ENCODE data around the gene KCNT1. TPM values are rescaled to one million over a fixed set of nuclear protein-coding genes. Genes with fewer than 3 reads are reported as not detected.

KCNT1 gene
- total and polyA plus RNA-seq, 4 experiments from 2014 or later, result 0.06 to 0.20 TPM; not detected in 2

GRCh38 chr9:135745189-135745588, 43.2 kb downstream of the KCNT1 start:
- intact Hi-C loops (cut with micrococcal nuclease), result no loop called here
- Histone ChIP-seq H3K4me3 (ENCODE audit: low read length in 2 of 2) (no peak overlapping the region), H3K36me3 (ENCODE audit: insufficient read depth, low read length) (no peaks in the 10 kb centered on the region), H3K27ac (ENCODE audit: low read depth, low read length) (no peak overlapping the region), H3K27me3 (ENCODE audit: insufficient read depth, low read length) (no peaks in the 10 kb centered on the region), H3K4me1 (ENCODE audit: insufficient read depth, low read length) (no peaks in the 10 kb centered on the region), H3K9me3 (ENCODE audit: control insufficient read depth in 1 of 2, low read length in 2 of 2) (no peaks in the 10 kb centered on the region)
- peaks cover 0 to 1% (median 0%) of the 10 kb centered on the region in 4 donors for H3K4me1 Mint-ChIP-seq
- H3K27me3 Mint-ChIP-seq, result peaks cover 0 to 2% of the 10 kb centered on the region in 2 donors
- H3K4me3 Mint-ChIP-seq, result no peak overlapping the region
- no peak for DNase-seq
- no peaks in the 10 kb centered on the region for H3K36me3 Mint-ChIP-seq
- CTCF ChIA-PET (ENCODE audit: partially characterized antibody), result no interaction called here
- no peak overlapping the region for H3K27ac Mint-ChIP-seq
- no peaks in the 10 kb centered on the region for H3K9me3 Mint-ChIP-seq
- POLR2A ChIA-PET (ENCODE audit: partially characterized antibody), result no interaction called here

- ChIA-PET CTCF (ENCODE audit: partially characterized antibody) (no interaction called here), POLR2A (ENCODE audit: partially characterized antibody) (no interaction called here)
- H3K4me1 Mint-ChIP-seq, result peaks cover 0 to 1% (median 0%) of the 10 kb centered on the region in 4 donors
- Histone ChIP-seq H3K27me3 (ENCODE audit: insufficient read depth, low read length) (no peaks in the 10 kb centered on the region), H3K4me3 (ENCODE audit: low read length in 2 of 2) (no peak overlapping the region), H3K36me3 (ENCODE audit: insufficient read depth, low read length) (no peaks in the 10 kb centered on the region), H3K9me3 (ENCODE audit: control insufficient read depth in 1 of 2, low read length in 2 of 2) (no peaks in the 10 kb centered on the region), H3K27ac (ENCODE audit: low read depth, low read length) (no peak overlapping the region), H3K4me1 (ENCODE audit: insufficient read depth, low read length) (no peaks in the 10 kb centered on the region)
- no peaks in the 10 kb centered on the region for H3K9me3 Mint-ChIP-seq
- H3K27me3 Mint-ChIP-seq, result peaks cover 0 to 2% of the 10 kb centered on the region in 2 donors
- no peak overlapping the region for H3K4me3 Mint-ChIP-seq
- no peak for DNase-seq
- no peaks in the 10 kb centered on the region for H3K36me3 Mint-ChIP-seq
- intact Hi-C loops (cut with micrococcal nuclease), result no loop called here
- no peak overlapping the region for H3K27ac Mint-ChIP-seq
Measured at GRCh38 chr9:135745686-135746324, 43.8 kb downstream of the KCNT1 start.

GRCh38 chr9:135746565-135746964, 44.6 kb downstream of the KCNT1 start:
- intact Hi-C loops (cut with micrococcal nuclease), result no loop called here
- Histone ChIP-seq H3K27me3 (ENCODE audit: insufficient read depth, low read length) (no peaks in the 10 kb centered on the region), H3K4me3 (ENCODE audit: low read length in 2 of 2) (no peak overlapping the region), H3K27ac (ENCODE audit: low read depth, low read length) (no peak overlapping the region), H3K9me3 (ENCODE audit: control insufficient read depth in 1 of 2, low read length in 2 of 2) (no peaks in the 10 kb centered on the region), H3K36me3 (ENCODE audit: insufficient read depth, low read length) (no peaks in the 10 kb centered on the region), H3K4me1 (ENCODE audit: insufficient read depth, low read length) (no peaks in the 10 kb centered on the region)
- CTCF ChIA-PET (ENCODE audit: partially characterized antibody), result no interaction called here
- POLR2A ChIA-PET (ENCODE audit: partially characterized antibody), result no interaction called here
- no peaks in the 10 kb centered on the region for H3K9me3 Mint-ChIP-seq
- no peak overlapping the region for H3K27ac Mint-ChIP-seq
- no peak for DNase-seq
- H3K4me1 Mint-ChIP-seq, result peaks cover 0 to 1% (median 0%) of the 10 kb centered on the region in 4 donors
- peaks cover 0 to 2% of the 10 kb centered on the region in 2 donors for H3K27me3 Mint-ChIP-seq
- H3K4me3 Mint-ChIP-seq, result no peak overlapping the region
- no peaks in the 10 kb centered on the region for H3K36me3 Mint-ChIP-seq

- Histone ChIP-seq H3K4me1 (ENCODE audit: insufficient read depth, low read length) (no peaks in the 10 kb centered on the region), H3K36me3 (ENCODE audit: insufficient read depth, low read length) (no peaks in the 10 kb centered on the region), H3K4me3 (ENCODE audit: low read length in 2 of 2) (no peak overlapping the region), H3K27ac (ENCODE audit: low read depth, low read length) (no peak overlapping the region), H3K27me3 (ENCODE audit: insufficient read depth, low read length) (no peaks in the 10 kb centered on the region), H3K9me3 (ENCODE audit: control insufficient read depth in 1 of 2, low read length in 2 of 2) (no peaks in the 10 kb centered on the region)
- H3K27ac Mint-ChIP-seq, result no peak overlapping the region
- intact Hi-C loops (cut with micrococcal nuclease), result no loop called here
- H3K4me1 Mint-ChIP-seq, result peaks cover 0 to 1% (median 0%) of the 10 kb centered on the region in 4 donors
- H3K9me3 Mint-ChIP-seq, result no peaks in the 10 kb centered on the region
- H3K27me3 Mint-ChIP-seq, result peaks cover 0 to 2% of the 10 kb centered on the region in 2 donors
- ChIA-PET CTCF (ENCODE audit: partially characterized antibody) (no interaction called here), POLR2A (ENCODE audit: partially characterized antibody) (no interaction called here)
- H3K36me3 Mint-ChIP-seq, result no peaks in the 10 kb centered on the region
- DNase-seq, result no peak
- H3K4me3 Mint-ChIP-seq, result no peak overlapping the region
Measured at GRCh38 chr9:135747311-135747710, 45.3 kb downstream of the KCNT1 start.

GRCh38 chr9:135748676-135749075, 46.7 kb downstream of the KCNT1 start:
- DNase-seq, result no peak
- Histone ChIP-seq H3K27me3 (ENCODE audit: insufficient read depth, low read length) (no peaks in the 10 kb centered on the region), H3K9me3 (ENCODE audit: control insufficient read depth in 1 of 2, low read length in 2 of 2) (no peaks in the 10 kb centered on the region), H3K27ac (ENCODE audit: low read depth, low read length) (no peak overlapping the region), H3K4me3 (ENCODE audit: low read length in 2 of 2) (no peak overlapping the region), H3K4me1 (ENCODE audit: insufficient read depth, low read length) (no peaks in the 10 kb centered on the region), H3K36me3 (ENCODE audit: insufficient read depth, low read length) (no peaks in the 10 kb centered on the region)
- POLR2A ChIA-PET (ENCODE audit: partially characterized antibody), result no interaction called here
- Mint-ChIP-seq H3K27ac (no peak overlapping the region), H3K9me3 (peaks cover 0 to 2% (median 0%) of the 10 kb centered on the region in 8 donors), H3K4me3 (no peak overlapping the region), H3K27me3 (peaks cover 2 to 4% of the 10 kb centered on the region in 2 donors), H3K4me1 (no peaks in the 10 kb centered on the region), H3K36me3 (no peaks in the 10 kb centered on the region)
- CTCF ChIA-PET (ENCODE audit: partially characterized antibody), result no interaction called here
- intact Hi-C loops (cut with micrococcal nuclease), result no loop called here

GRCh38 chr9:135749171-135750045, 47.4 kb downstream of the KCNT1 start:
- Mint-ChIP-seq H3K36me3 (no peaks in the 10 kb centered on the region), H3K9me3 (peaks cover 0 to 2% (median 0%) of the 10 kb centered on the region in 8 donors), H3K4me1 (no peaks in the 10 kb centered on the region), H3K27me3 (peaks cover 2 to 4% of the 10 kb centered on the region in 2 donors), H3K4me3 (no peak overlapping the region), H3K27ac (no peak overlapping the region)
- H3K36me3 ChIP-seq (ENCODE audit: insufficient read depth, low read length), result no peaks in the 10 kb centered on the region
- no peak overlapping the region for H3K4me3 ChIP-seq (ENCODE audit: low read length in 2 of 2)
- CTCF ChIA-PET (ENCODE audit: partially characterized antibody), result no interaction called here
- no peak overlapping the region for H3K27ac ChIP-seq (ENCODE audit: low read depth, low read length)
- H3K27me3 ChIP-seq (ENCODE audit: insufficient read depth, low read length), result no peaks in the 10 kb centered on the region
- no peaks in the 10 kb centered on the region for H3K9me3 ChIP-seq (ENCODE audit: control insufficient read depth in 1 of 2, low read length in 2 of 2)
- DNase-seq, result no peak
- POLR2A ChIA-PET (ENCODE audit: partially characterized antibody), result no interaction called here
- intact Hi-C loops (cut with micrococcal nuclease), result no loop called here
- no peaks in the 10 kb centered on the region for H3K4me1 ChIP-seq (ENCODE audit: insufficient read depth, low read length)

- ChIA-PET POLR2A (ENCODE audit: partially characterized antibody) (no interaction called here), CTCF (ENCODE audit: partially characterized antibody) (no interaction called here)
- Mint-ChIP-seq H3K4me1 (no peaks in the 10 kb centered on the region), H3K27me3 (peaks cover 2 to 4% of the 10 kb centered on the region in 2 donors), H3K36me3 (no peaks in the 10 kb centered on the region), H3K4me3 (no peak overlapping the region), H3K27ac (no peak overlapping the region), H3K9me3 (peaks cover 0 to 4% (median 0%) of the 10 kb centered on the region in 8 donors)
- no peak for DNase-seq
- Histone ChIP-seq H3K36me3 (ENCODE audit: insufficient read depth, low read length) (no peaks in the 10 kb centered on the region), H3K4me3 (ENCODE audit: low read length in 2 of 2) (no peak overlapping the region), H3K27me3 (ENCODE audit: insufficient read depth, low read length) (no peaks in the 10 kb centered on the region), H3K9me3 (ENCODE audit: control insufficient read depth in 1 of 2, low read length in 2 of 2) (peaks cover 0 to 4% of the 10 kb centered on the region in 2 donors), H3K4me1 (ENCODE audit: insufficient read depth, low read length) (no peaks in the 10 kb centered on the region), H3K27ac (ENCODE audit: low read depth, low read length) (no peak overlapping the region)
- intact Hi-C loops (cut with micrococcal nuclease), result no loop called here
Measured at GRCh38 chr9:135750786-135751185, 48.8 kb downstream of the KCNT1 start.
